ENCODE data around the gene STAG2. TPM values are rescaled to one million over a fixed set of nuclear protein-coding genes. Genes with fewer than 3 reads are reported as not detected.

The STAG2 gene
- polyA plus RNA-seq, 3 donors = 20.6 to 56.2 (median 40.9) TPM

DNA sequence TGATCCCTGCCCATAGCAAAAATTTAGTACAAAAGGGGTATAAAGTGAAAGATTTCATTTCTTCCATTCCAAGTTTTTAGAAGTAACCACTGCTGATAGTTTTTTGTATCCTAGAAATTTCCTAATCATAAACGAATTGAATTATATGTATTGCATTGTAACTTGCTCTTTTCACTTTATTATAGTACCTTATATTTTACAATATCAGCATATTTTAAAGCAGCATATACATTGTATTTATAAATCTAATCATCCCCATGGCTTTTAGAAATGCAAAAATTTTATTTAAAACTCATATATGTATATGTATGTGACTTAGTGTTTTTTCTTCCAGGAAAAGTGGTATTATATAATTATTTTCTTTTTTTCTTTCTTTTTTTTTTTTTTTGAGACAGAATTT, 27.7 kb downstream of the STAG2 start:
- Histone ChIP-seq H3K9me3 (replicated peaks in 1 of 2; ENCODE audit: control insufficient read depth in 1 of 2, insufficient read depth in 1 of 2, low read length in 2 of 2) (no peaks in the 10 kb centered on the region), H3K4me1 (ENCODE audit: control insufficient read depth in 1 of 2, insufficient read depth in 2 of 2, low read length in 2 of 2) (peaks cover 12 to 13% of the 10 kb centered on the region in 2 donors), H3K36me3 (replicated peaks in 1 of 2; ENCODE audit: control insufficient read depth in 1 of 2, insufficient read depth in 2 of 2, low read length in 2 of 2) (no peaks in the 10 kb centered on the region), H3K4me3 (replicated peaks in 1 of 3; ENCODE audit: low read depth in 2 of 3, low read length in 3 of 3) (no peak overlapping the region), H3K27me3 (ENCODE audit: control insufficient read depth in 2 of 2, insufficient read depth in 2 of 2, low read length in 2 of 2) (no peaks in the 10 kb centered on the region), H3K9ac (ENCODE audit: insufficient read depth, low read length, poor library complexity, severe bottlenecking) (no peak overlapping the region), H3K4me2 (replicated peaks; ENCODE audit: extremely low read depth, low read length, poor library complexity, severe bottlenecking) (no peak overlapping the region), H3K27ac (ENCODE audit: low read depth in 1 of 2, low read length in 2 of 2) (no peak overlapping the region), H2AFZ (ENCODE audit: insufficient read depth, low read depth, low read length, poor library complexity, severe bottlenecking) (no peak overlapping the region), H3K79me2 (ENCODE audit: insufficient read depth, low read length) (peaks cover 98% of the 10 kb centered on the region), H4K20me1 (ENCODE audit: insufficient read depth, low read length) (peaks cover 78% of the 10 kb centered on the region)
- H3K36me3 Mint-ChIP-seq = peaks cover 0 to 2% of the 10 kb centered on the region in 2 donors
- TF ChIP-seq, protein P1, sequence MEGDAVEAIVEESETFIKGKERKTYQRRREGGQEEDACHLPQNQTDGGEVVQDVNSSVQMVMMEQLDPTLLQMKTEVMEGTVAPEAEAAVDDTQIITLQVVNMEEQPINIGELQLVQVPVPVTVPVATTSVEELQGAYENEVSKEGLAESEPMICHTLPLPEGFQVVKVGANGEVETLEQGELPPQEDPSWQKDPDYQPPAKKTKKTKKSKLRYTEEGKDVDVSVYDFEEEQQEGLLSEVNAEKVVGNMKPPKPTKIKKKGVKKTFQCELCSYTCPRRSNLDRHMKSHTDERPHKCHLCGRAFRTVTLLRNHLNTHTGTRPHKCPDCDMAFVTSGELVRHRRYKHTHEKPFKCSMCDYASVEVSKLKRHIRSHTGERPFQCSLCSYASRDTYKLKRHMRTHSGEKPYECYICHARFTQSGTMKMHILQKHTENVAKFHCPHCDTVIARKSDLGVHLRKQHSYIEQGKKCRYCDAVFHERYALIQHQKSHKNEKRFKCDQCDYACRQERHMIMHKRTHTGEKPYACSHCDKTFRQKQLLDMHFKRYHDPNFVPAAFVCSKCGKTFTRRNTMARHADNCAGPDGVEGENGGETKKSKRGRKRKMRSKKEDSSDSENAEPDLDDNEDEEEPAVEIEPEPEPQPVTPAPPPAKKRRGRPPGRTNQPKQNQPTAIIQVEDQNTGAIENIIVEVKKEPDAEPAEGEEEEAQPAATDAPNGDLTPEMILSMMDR (IDR thresholded peaks at IDR 0.05) = no peak
- H3K4me3 Mint-ChIP-seq = no peak overlapping the region
- DNase-seq = no peak
- H3K4me1 Mint-ChIP-seq = peaks cover 24% of the 10 kb centered on the region
- no peaks in the 10 kb centered on the region for H3K27me3 Mint-ChIP-seq (ENCODE audit: low read depth in 3 of 3)
- intact Hi-C loops (cut with micrococcal nuclease) = no loop called here
- WGBS (ENCODE audit: insufficient coverage) = no CpG with 5 or more reads among the region's 1 CpG
- peak overlapping the region in 2 of 7 donors; percentile 78 to 85 for H3K27ac Mint-ChIP-seq
- peaks cover 0 to 2% (median 0%) of the 10 kb centered on the region in 7 donors for H3K9me3 Mint-ChIP-seq

DNA sequence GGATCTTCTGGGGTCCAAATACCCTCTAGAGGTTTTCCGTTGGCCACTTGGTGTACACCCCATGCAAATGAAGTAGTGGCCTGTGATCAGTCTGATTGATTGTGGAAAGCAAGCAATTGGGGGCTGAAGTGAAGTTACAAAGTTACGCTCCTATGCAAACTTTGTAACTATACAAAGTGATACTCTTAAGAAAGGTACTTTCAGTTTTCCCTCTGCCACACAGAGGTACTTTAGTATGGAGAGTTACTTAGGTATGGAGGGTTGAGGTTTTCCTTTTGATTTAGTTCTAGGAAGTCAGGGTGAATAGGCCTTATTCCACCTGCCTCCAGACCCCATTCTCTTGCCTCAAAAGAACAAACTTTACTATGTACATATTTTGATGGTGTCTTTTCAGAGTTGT, 28.7 kb downstream of the STAG2 start:
- WGBS (ENCODE audit: insufficient coverage) = no CpG with 5 or more reads among the region's 2 CpGs
- Histone ChIP-seq H3K4me2 (replicated peaks; ENCODE audit: extremely low read depth, low read length, poor library complexity, severe bottlenecking) (no peak overlapping the region), H3K9me3 (replicated peaks in 1 of 2; ENCODE audit: control insufficient read depth in 1 of 2, insufficient read depth in 1 of 2, low read length in 2 of 2) (no peaks in the 10 kb centered on the region), H3K4me3 (replicated peaks in 1 of 3; ENCODE audit: low read depth in 2 of 3, low read length in 3 of 3) (no peak overlapping the region), H3K9ac (ENCODE audit: insufficient read depth, low read length, poor library complexity, severe bottlenecking) (no peak overlapping the region), H3K36me3 (replicated peaks in 1 of 2; ENCODE audit: control insufficient read depth in 1 of 2, insufficient read depth in 2 of 2, low read length in 2 of 2) (no peaks in the 10 kb centered on the region), H3K4me1 (ENCODE audit: control insufficient read depth in 1 of 2, insufficient read depth in 2 of 2, low read length in 2 of 2) (peaks cover 19 to 21% of the 10 kb centered on the region in 2 donors), H2AFZ (ENCODE audit: insufficient read depth, low read depth, low read length, poor library complexity, severe bottlenecking) (no peak overlapping the region), H3K79me2 (ENCODE audit: insufficient read depth, low read length) (peaks cover 97% of the 10 kb centered on the region), H3K27me3 (ENCODE audit: control insufficient read depth in 2 of 2, insufficient read depth in 2 of 2, low read length in 2 of 2) (no peaks in the 10 kb centered on the region), H3K27ac (ENCODE audit: low read depth in 1 of 2, low read length in 2 of 2) (peak overlapping the region in 1 of 2 donors; percentile 38), H4K20me1 (ENCODE audit: insufficient read depth, low read length) (peaks cover 70% of the 10 kb centered on the region)
- TF ChIP-seq, protein P1 (IDR thresholded peaks at IDR 0.05) = no peak
- intact Hi-C loops (cut with micrococcal nuclease) = no loop called here
- Mint-ChIP-seq H3K9me3 (peaks cover 0 to 2% (median 0%) of the 10 kb centered on the region in 7 donors), H3K27me3 (ENCODE audit: low read depth in 3 of 3) (no peaks in the 10 kb centered on the region), H3K27ac (peak overlapping the region in 3 of 7 donors; percentile 30 to 70 (median 59)), H3K36me3 (peaks cover 2% of the 10 kb centered on the region in 2 donors), H3K4me1 (peaks cover 32% of the 10 kb centered on the region), H3K4me3 (no peak overlapping the region)
- DNase-seq = no peak
